Fibroblast of the aortic adventitia (primary cell): ENCODE data around the gene LRRC14B. TPM values are rescaled to one million over a fixed set of nuclear protein-coding genes. Genes with fewer than 3 reads are reported as not detected.

ENCODE experiments used
- small RNA-seq: library from RNA; depleted of rRNA; stranded (forward); fragments of <200 nt; gene quantifications from one replicate; pipeline ENCODE3, GENCODE V24; 2012
- total RNA-seq: library from RNA; depleted of rRNA; stranded (reverse); fragments of >200 nt; gene quantifications from 2 replicates; pipeline ENCODE4 v1.2.3, GENCODE V29; 2012; ENCODE audit warnings: low replicate concordance

The LRRC14B gene
- total RNA-seq, 1 donor = not detected

Small RNA genes within 50 kb of the gene (small RNA-seq; reads per million reads assigned to genes)
- not detected for gene RF00019

Other genes with a start within 250 kb of the LRRC14B start
- not detected in 2 replicates for gene PLEKHG4B, start 99.3 kb upstream of the LRRC14B start, total RNA-seq
- gene CCDC127, start 26.7 kb downstream of the LRRC14B start, total RNA-seq = 8.2 and 8.3 TPM in 2 replicates
- 92.6 and 116 TPM in 2 replicates for gene SDHA, start 26.8 kb downstream of the LRRC14B start, total RNA-seq
- gene PDCD6, start 80.2 kb downstream of the LRRC14B start, total RNA-seq = 59.1 and 83.7 TPM in 2 replicates
- 8.8 and 31.9 TPM in 2 replicates for gene AHRR, start 130.2 kb downstream of the LRRC14B start, total RNA-seq